Measurements from ENCODE around the gene A4GALT.

The A4GALT gene

GRCh38 chr22:42700355-42700754, 20.3 kb downstream of the A4GALT start:
- DNase-seq: no peak

- DNase-seq: no peak
Measured at GRCh38 chr22:42699976-42700352, 20.7 kb downstream of the A4GALT start.

- DNase-seq: no peak
Measured at GRCh38 chr22:42699281-42699975, 21.2 kb downstream of the A4GALT start.

GRCh38 chr22:42697542-42698013, 23.1 kb downstream of the A4GALT start:
- DNase-seq: no peak

GRCh38 chr22:42696331-42696967, 24.2 kb downstream of the A4GALT start:
- DNase-seq: no peak

GRCh38 chr22:42695294-42695693, 25.4 kb downstream of the A4GALT start:
- DNase-seq: no peak

- no peak for DNase-seq
Measured at GRCh38 chr22:42693763-42694683, 26.6 kb downstream of the A4GALT start.

GRCh38 chr22:42693055-42693762, 27.5 kb downstream of the A4GALT start:
- no peak for DNase-seq

GRCh38 chr22:42692239-42693054, 28.2 kb downstream of the A4GALT start:
- DNase-seq: no peak

- DNase-seq: no peak
Measured at GRCh38 chr22:42691440-42691839, 29.2 kb downstream of the A4GALT start.

GRCh38 chr22:42688241-42689211, 32.1 kb downstream of the A4GALT start:
- DNase-seq: peak; percentile 46 to 78

GRCh38 chr22:42686756-42687491, 33.7 kb downstream of the A4GALT start:
- DNase-seq: no peak

- peak in 1 of 2 experiments; percentile 58 for DNase-seq
Measured at GRCh38 chr22:42685941-42686653, 34.6 kb downstream of the A4GALT start.

GRCh38 chr22:42684462-42685195, 36.0 kb downstream of the A4GALT start:
- DNase-seq: no peak

- DNase-seq: peak; percentile 89 to 96
Measured at GRCh38 chr22:42683578-42684283, 36.9 kb downstream of the A4GALT start.

GRCh38 chr22:42682113-42682851, 38.4 kb downstream of the A4GALT start:
- peak; percentile 35 to 83 for DNase-seq

GRCh38 chr22:42680648-42681047, 40.0 kb downstream of the A4GALT start:
- DNase-seq: no peak
